ENCODE data around the gene CCDC183. TPM values are rescaled to one million over a fixed set of nuclear protein-coding genes. Genes with fewer than 3 reads are reported as not detected.
A peak's percentile ranks its signal among the peaks of the same experiment; 100 is the strongest.

Gene CCDC183
- total RNA-seq, 1 donor from 2014 or later = 1.2 TPM

GRCh38 chr9:136804509-136805206 is 8.5 kb downstream of the CCDC183 start:
- Mint-ChIP-seq H3K27ac (ENCODE audit: unreplicated experiment) (no peak overlapping the region), H3K27me3 (ENCODE audit: unreplicated experiment) (peaks cover 17% of the 10 kb centered on the region), H3K4me1 (ENCODE audit: unreplicated experiment) (peaks cover 15% of the 10 kb centered on the region), H3K9me3 (ENCODE audit: unreplicated experiment) (no peaks in the 10 kb centered on the region), H3K4me3 (ENCODE audit: unreplicated experiment) (no peak overlapping the region), H3K36me3 (ENCODE audit: low read depth, unreplicated experiment) (peaks cover 8% of the 10 kb centered on the region)
- no peak for TF ChIP-seq CTCF (IDR thresholded peaks at IDR 0.05; ENCODE audit: unreplicated experiment)
- DNase-seq (ENCODE audit: low spot score) = no peak

DNA sequence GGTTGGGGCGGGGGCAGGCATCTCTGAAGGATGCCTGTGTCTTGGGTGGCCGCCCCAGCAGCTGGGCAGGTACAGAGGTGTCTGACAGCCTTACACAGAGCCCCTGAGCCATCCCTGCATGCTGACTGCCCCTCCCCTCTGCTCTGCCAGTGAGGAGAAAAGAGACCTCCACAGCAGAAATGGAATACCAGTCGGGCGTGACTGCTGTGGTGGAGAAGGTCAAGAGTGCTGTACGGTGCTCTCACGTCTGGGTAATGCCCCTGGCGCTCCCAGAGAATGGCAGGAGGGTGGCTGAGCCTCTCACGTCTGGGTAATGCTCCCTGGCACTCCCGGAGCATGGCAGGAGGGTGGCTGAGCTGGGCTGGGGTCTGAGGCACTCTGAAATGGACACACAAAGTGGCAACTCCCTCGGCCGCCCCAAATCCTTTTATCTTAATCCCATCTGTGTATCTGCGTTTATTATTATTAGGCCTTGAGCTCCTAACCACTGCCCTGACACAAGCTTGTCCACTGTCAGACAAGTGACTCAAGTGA is 9.1 kb downstream of the CCDC183 start:
- Mint-ChIP-seq H3K4me1 (ENCODE audit: unreplicated experiment) (peaks cover 21% of the 10 kb centered on the region), H3K36me3 (ENCODE audit: low read depth, unreplicated experiment) (peaks cover 8% of the 10 kb centered on the region), H3K27me3 (ENCODE audit: unreplicated experiment) (peaks cover 17% of the 10 kb centered on the region), H3K27ac (ENCODE audit: unreplicated experiment) (no peak overlapping the region), H3K4me3 (ENCODE audit: unreplicated experiment) (peak overlapping the region; percentile 82), H3K9me3 (ENCODE audit: unreplicated experiment) (no peaks in the 10 kb centered on the region)
- no peak for TF ChIP-seq CTCF (IDR thresholded peaks at IDR 0.05; ENCODE audit: unreplicated experiment)
- no peak for DNase-seq (ENCODE audit: low spot score)

DNA sequence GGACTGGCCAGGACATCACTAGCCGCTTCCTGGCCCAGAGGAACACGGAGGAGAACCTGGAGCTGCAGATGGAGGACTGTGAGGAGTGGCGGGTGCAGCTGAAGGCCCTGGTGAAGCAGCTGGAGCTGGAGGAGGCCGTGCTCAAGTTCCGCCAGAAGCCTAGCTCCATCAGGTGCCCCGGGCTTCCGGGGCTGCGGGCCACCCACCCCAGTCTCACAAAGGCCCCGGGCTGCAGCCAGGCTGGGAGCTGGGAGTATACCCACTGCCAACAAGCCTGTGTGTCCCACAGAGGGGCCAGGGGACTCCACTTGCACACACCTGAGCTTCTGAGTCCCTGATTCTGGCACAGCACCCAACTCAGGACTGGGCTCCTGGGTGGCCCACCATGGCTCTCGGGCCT is 9.9 kb downstream of the CCDC183 start:
- H3K27me3 Mint-ChIP-seq (ENCODE audit: unreplicated experiment) = peaks cover 17% of the 10 kb centered on the region
- H3K4me3 Mint-ChIP-seq (ENCODE audit: unreplicated experiment) = peak overlapping the region; percentile 79
- H3K4me1 Mint-ChIP-seq (ENCODE audit: unreplicated experiment) = peaks cover 19% of the 10 kb centered on the region
- no peak overlapping the region for H3K27ac Mint-ChIP-seq (ENCODE audit: unreplicated experiment)
- no peaks in the 10 kb centered on the region for H3K9me3 Mint-ChIP-seq (ENCODE audit: unreplicated experiment)
- no peak for DNase-seq (ENCODE audit: low spot score)
- TF ChIP-seq CTCF (IDR thresholded peaks at IDR 0.05; ENCODE audit: unreplicated experiment) = no peak
- peaks cover 11% of the 10 kb centered on the region for H3K36me3 Mint-ChIP-seq (ENCODE audit: low read depth, unreplicated experiment)

- no peaks in the 10 kb centered on the region for H3K9me3 Mint-ChIP-seq (ENCODE audit: unreplicated experiment)
- no peak overlapping the region for H3K27ac Mint-ChIP-seq (ENCODE audit: unreplicated experiment)
- H3K4me1 Mint-ChIP-seq (ENCODE audit: unreplicated experiment) = peaks cover 19% of the 10 kb centered on the region
- H3K27me3 Mint-ChIP-seq (ENCODE audit: unreplicated experiment) = peaks cover 17% of the 10 kb centered on the region
- DNase-seq (ENCODE audit: low spot score) = no peak
- peaks cover 13% of the 10 kb centered on the region for H3K36me3 Mint-ChIP-seq (ENCODE audit: low read depth, unreplicated experiment)
- TF ChIP-seq CTCF (IDR thresholded peaks at IDR 0.05; ENCODE audit: unreplicated experiment) = no peak
- peak overlapping the region; percentile 90 for H3K4me3 Mint-ChIP-seq (ENCODE audit: unreplicated experiment)
Observed at GRCh38 chr9:136806631-136807201, 10.6 kb downstream of the CCDC183 start.

All from endothelial cell (in vitro differentiated cells).